Activated CD8-positive, alpha-beta memory T cell treated with anti-CD3 and anti-CD28 coated beads, Interleukin-2, amount 10 ng/mL, durations not matched to agents 7 days and 5 days (primary cell): ENCODE data around the gene DOCK2. TPM values are rescaled to one million over a fixed set of nuclear protein-coding genes. Genes with fewer than 3 reads are reported as not detected.

ENCODE experiments used
- ATAC-seq: fragments of 150-1000 bp; cut with Tn5 transposase; one replicate; pipeline ENCODE4 v1.10.0; 2021; ENCODE audit warnings: moderate library complexity
- CTCF ChIA-PET: fragments of 350-600 bp; sonication (Branson Sonifier 250); formaldehyde crosslinking; loops from one replicate; lab custom pipeline; 2021; ENCODE audit warnings: antibody characterized with exemption; lab: Charles Lee
- DNase-seq: peaks from one replicate; pipeline ENCODE4 v3.0.0-alpha.2; 2020
- H3K27ac Mint-ChIP-seq: one replicate; pipeline ENCODE4 v1.8.0; 2021; ENCODE audit warnings: mild to moderate bottlenecking, mixed read lengths
- H3K27me3 Mint-ChIP-seq: one replicate; pipeline ENCODE4 v1.8.0; 2021; ENCODE audit warnings: mixed read lengths
- H3K36me3 Mint-ChIP-seq: one replicate; pipeline ENCODE4 v1.8.0; 2021; ENCODE audit warnings: mild to moderate bottlenecking, mixed read lengths
- H3K4me1 Mint-ChIP-seq: one replicate; pipeline ENCODE4 v1.8.0; 2021; ENCODE audit warnings: mixed read lengths
- H3K4me3 Mint-ChIP-seq: one replicate; pipeline ENCODE4 v1.8.0; 2021; ENCODE audit warnings: mild to moderate bottlenecking, moderate library complexity, mixed read lengths
- H3K9me3 Mint-ChIP-seq: one replicate; pipeline ENCODE4 v1.8.0; 2022; ENCODE audit warnings: low read depth, mixed read lengths
- total RNA-seq, 2 experiments: library from RNA; stranded (reverse); gene quantifications; one replicate each; pipeline ENCODE4 v1.2.3, GENCODE V29; 2021

The DOCK2 gene
- total RNA-seq, 2 experiments from 2014 or later = 271 to 321 TPM

DNA sequence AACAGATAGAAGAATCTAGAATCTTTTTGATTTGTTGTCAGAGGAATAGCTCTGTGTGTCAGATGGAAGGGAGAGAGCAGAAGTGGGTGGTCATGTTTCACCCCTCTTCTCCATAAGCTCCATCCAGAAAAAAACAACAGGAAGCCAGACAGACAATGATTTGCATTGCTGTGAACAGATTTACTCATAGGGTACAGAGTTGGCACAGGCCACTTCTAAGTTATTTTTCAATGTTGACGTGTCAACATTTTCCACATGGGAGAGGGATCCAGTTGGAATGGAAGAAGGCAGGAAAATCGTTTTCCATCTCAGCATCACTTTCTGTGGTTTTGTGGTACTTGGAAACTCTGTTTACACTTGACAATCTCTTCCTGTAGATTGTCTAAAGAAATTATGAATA is 256.5 kb downstream of the DOCK2 start:
- Mint-ChIP-seq H3K27ac (no peak overlapping the region), H3K36me3 (peaks cover 12% of the 10 kb centered on the region), H3K4me3 (no peak overlapping the region), H3K4me1 (no peaks in the 10 kb centered on the region), H3K9me3 (no peaks in the 10 kb centered on the region), H3K27me3 (no peaks in the 10 kb centered on the region)
- no peak for DNase-seq
- CTCF ChIA-PET = no interaction called here
- ATAC-seq = no peak

GRCh38 chr5:169895926-169896325 is 258.9 kb downstream of the DOCK2 start:
- no peaks in the 10 kb centered on the region for H3K27me3 Mint-ChIP-seq
- no peak overlapping the region for H3K4me3 Mint-ChIP-seq
- CTCF ChIA-PET = no interaction called here
- no peak overlapping the region for H3K27ac Mint-ChIP-seq
- ATAC-seq (no peak), DNase-seq (no peak)
- peaks cover 28% of the 10 kb centered on the region for H3K36me3 Mint-ChIP-seq
- H3K9me3 Mint-ChIP-seq = no peaks in the 10 kb centered on the region
- peaks cover 2% of the 10 kb centered on the region for H3K4me1 Mint-ChIP-seq

DNA sequence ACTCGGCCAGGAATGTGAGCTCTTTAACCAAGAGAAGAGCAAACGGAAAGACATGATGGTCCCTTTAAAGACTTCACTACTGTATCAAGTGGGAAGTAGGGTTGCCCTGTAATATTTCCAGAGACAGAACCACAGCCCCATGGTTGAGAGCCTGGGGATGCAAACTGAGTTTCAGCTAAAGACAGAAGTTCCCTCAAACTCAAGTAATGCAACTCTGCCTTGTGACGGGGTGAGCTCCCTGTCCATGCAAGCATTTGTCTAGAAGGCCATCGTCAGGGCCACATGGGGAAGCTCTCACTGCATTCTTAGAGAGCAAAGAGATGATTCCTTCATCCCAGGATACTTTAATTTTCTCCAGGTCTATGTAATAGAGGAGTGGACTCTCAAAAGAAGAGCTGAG is 260.4 kb downstream of the DOCK2 start:
- CTCF ChIA-PET = interaction anchor here (0.6 to 1.2 kb wide), 2 partner anchors 9 to 1258 kb away, joined by 3 read pairs; no protein-coding TSS in a partner anchor
- Mint-ChIP-seq H3K4me3 (no peak overlapping the region), H3K4me1 (peaks cover 13% of the 10 kb centered on the region), H3K9me3 (no peaks in the 10 kb centered on the region), H3K27ac (no peak overlapping the region), H3K36me3 (peaks cover 34% of the 10 kb centered on the region), H3K27me3 (no peaks in the 10 kb centered on the region)
- ATAC-seq (no peak), DNase-seq (no peak)

DNA sequence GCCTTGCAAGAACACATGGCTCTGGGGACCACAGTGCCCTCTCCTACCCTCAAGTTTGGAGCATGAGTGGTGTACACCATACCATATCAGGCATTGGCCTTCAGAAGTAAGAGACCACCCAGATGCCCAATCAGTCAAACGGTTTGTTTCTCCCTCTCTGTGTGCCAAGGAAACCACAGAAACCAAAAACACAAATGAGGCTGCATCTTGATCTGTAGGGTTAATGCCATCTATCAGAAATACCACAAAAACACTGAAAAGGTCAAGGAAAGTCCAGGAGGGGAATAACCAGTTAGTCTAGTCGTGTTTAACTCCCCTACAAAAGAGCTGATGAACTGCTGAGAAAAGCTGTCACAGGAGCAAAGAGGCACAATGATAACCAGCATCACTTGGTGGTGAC is 264.8 kb downstream of the DOCK2 start:
- CTCF ChIA-PET = no interaction called here
- peaks cover 13% of the 10 kb centered on the region for H3K4me1 Mint-ChIP-seq
- H3K9me3 Mint-ChIP-seq = no peaks in the 10 kb centered on the region
- no peaks in the 10 kb centered on the region for H3K27me3 Mint-ChIP-seq
- peaks cover 23% of the 10 kb centered on the region for H3K36me3 Mint-ChIP-seq
- H3K4me3 Mint-ChIP-seq = no peak overlapping the region
- ATAC-seq (no peak), DNase-seq (no peak)
- no peak overlapping the region for H3K27ac Mint-ChIP-seq

DNA sequence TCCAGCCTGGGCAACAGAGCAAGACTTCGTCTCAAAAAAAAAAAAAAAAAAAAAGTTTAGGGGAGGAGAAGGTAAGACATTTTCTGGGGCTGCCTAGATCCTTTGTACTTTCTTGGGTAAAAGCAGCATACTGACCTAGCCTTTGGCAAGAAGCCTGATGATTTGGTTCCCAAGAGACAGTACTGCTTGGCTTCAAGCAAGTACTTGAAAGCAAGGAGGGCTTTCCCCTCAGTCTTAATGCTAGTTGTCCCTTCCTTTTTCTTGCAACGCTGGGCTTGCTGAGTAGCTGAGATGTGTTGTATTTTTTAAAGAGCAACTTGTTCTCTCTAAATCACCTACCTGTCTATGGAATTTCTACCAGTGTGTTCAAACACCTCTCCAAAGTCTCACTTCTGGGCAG is 267.0 kb downstream of the DOCK2 start:
- CTCF ChIA-PET = no interaction called here
- H3K4me3 Mint-ChIP-seq = no peak overlapping the region
- no peaks in the 10 kb centered on the region for H3K9me3 Mint-ChIP-seq
- ATAC-seq = no peak
- H3K4me1 Mint-ChIP-seq = peaks cover 13% of the 10 kb centered on the region
- no peak for DNase-seq
- H3K36me3 Mint-ChIP-seq = peaks cover 17% of the 10 kb centered on the region
- no peak overlapping the region for H3K27ac Mint-ChIP-seq
- H3K27me3 Mint-ChIP-seq = no peaks in the 10 kb centered on the region

DNA sequence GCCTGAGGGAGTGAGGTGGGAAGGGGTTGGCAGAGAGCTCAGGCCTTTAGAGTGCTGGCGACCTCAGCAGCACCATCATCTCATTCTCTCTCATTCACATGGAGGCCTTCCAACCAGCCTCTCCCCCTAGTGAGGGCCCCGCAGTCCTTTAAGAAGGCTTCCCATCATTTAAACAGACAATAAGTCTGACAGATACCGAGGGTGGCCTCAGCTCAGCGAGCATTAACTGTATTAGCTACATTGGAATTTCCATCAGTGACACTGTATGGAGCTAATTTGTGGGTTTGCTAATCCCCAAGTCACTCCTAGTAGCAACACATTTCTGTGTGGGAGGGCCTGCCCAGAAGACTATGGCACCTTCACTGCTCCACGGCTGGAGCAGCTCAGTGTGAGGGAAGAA is 267.4 kb downstream of the DOCK2 start:
- H3K9me3 Mint-ChIP-seq = no peaks in the 10 kb centered on the region
- ATAC-seq (no peak), DNase-seq (no peak)
- H3K36me3 Mint-ChIP-seq = peaks cover 14% of the 10 kb centered on the region
- H3K4me3 Mint-ChIP-seq = no peak overlapping the region
- no peaks in the 10 kb centered on the region for H3K27me3 Mint-ChIP-seq
- peaks cover 13% of the 10 kb centered on the region for H3K4me1 Mint-ChIP-seq
- CTCF ChIA-PET = no interaction called here
- H3K27ac Mint-ChIP-seq = no peak overlapping the region

DNA sequence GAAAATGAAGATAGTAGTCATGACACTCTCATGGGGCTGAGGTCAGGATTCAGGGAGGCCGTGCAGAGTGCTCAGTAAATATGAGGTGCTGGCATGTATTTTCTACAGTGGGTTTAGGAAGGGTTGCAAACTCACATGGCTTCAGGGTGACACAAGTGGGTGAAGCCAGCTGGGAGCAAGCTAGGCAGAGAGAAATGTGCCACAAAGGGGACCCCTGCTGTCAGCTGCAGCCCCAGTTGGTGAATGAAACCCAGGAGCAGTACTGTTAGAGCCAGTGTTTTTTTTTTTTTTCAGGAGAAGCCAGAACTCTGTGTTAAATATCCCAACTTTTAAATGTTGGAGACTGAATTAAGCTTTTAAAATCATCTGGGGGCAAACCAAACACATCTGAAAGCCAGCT is 267.9 kb downstream of the DOCK2 start:
- Mint-ChIP-seq H3K9me3 (no peaks in the 10 kb centered on the region), H3K27ac (no peak overlapping the region), H3K4me1 (peaks cover 13% of the 10 kb centered on the region), H3K27me3 (no peaks in the 10 kb centered on the region), H3K36me3 (peaks cover 9% of the 10 kb centered on the region), H3K4me3 (no peak overlapping the region)
- DNase-seq = no peak
- CTCF ChIA-PET = no interaction called here
- no peak for ATAC-seq

GRCh38 chr5:169906745-169907649 is 269.9 kb downstream of the DOCK2 start:
- H3K36me3 Mint-ChIP-seq = no peaks in the 10 kb centered on the region

DNA sequence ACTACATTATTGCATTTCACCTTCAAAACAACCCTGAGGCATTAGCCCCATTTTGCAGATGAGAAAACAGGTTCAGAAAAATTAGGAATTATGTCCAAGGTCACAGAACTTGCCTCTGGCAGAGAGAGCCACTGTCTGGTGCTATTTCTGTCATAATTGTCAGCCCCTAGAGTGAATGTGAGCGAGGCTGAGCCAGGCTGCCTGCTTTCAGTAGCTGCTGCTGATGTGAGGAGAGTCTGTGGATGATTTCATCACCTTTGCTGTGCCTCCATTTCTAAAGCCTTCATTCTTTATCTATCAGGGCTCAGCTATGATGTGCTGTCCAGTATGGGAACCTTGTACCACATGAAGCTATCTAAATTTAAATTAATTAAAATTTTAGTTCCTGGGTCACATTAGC is 271.8 kb downstream of the DOCK2 start:
- DNase-seq = no peak
- no peaks in the 10 kb centered on the region for H3K36me3 Mint-ChIP-seq
- no peaks in the 10 kb centered on the region for H3K4me1 Mint-ChIP-seq
- ATAC-seq = no peak
- CTCF ChIA-PET = no interaction called here
- H3K27ac Mint-ChIP-seq = no peak overlapping the region
- no peaks in the 10 kb centered on the region for H3K27me3 Mint-ChIP-seq
- no peaks in the 10 kb centered on the region for H3K9me3 Mint-ChIP-seq
- H3K4me3 Mint-ChIP-seq = no peak overlapping the region

More at GRCh38 chr5:169906745-169907649, 269.9 kb downstream of the DOCK2 start:
- Mint-ChIP-seq H3K4me3 (no peak overlapping the region), H3K4me1 (peaks cover 1% of the 10 kb centered on the region), H3K27me3 (no peaks in the 10 kb centered on the region), H3K9me3 (no peaks in the 10 kb centered on the region), H3K27ac (no peak overlapping the region)
- CTCF ChIA-PET = interaction anchor here (0.8 kb wide), 1 partner anchor 10 kb away, joined by 3 read pairs; no protein-coding TSS in a partner anchor
- DNase-seq = no peak
- ATAC-seq = no peak

GRCh38 chr5:169909945-169910344 is 272.9 kb downstream of the DOCK2 start:
- Mint-ChIP-seq H3K4me1 (no peaks in the 10 kb centered on the region), H3K27ac (no peak overlapping the region), H3K27me3 (no peaks in the 10 kb centered on the region), H3K36me3 (peaks cover 2% of the 10 kb centered on the region), H3K9me3 (no peaks in the 10 kb centered on the region), H3K4me3 (no peak overlapping the region)
- DNase-seq (no peak), ATAC-seq (no peak)
- CTCF ChIA-PET = no interaction called here

DNA sequence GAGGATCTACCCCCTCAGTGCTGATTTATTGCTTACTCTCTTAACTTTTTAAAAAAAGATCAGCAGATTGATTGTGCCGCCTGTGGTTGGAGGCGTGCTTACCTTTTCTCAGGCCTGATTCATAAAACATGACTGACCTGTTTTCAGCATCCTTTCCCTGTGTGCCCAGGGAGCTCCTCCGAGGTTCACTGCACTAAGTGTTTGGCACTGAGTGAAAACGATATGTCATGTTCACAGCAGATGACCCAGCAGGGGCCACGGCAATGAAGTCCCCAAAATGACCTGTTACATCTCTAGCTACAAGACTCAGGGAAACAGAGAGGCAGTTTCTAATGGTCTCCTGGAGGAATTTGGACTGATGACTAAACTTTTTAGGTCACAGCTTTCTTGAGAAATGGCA is 273.3 kb downstream of the DOCK2 start:
- CTCF ChIA-PET = no interaction called here
- ATAC-seq (no peak), DNase-seq (no peak)
- Mint-ChIP-seq H3K27me3 (no peaks in the 10 kb centered on the region), H3K4me3 (no peak overlapping the region), H3K4me1 (no peaks in the 10 kb centered on the region), H3K36me3 (peaks cover 4% of the 10 kb centered on the region), H3K9me3 (no peaks in the 10 kb centered on the region), H3K27ac (no peak overlapping the region)

DNA sequence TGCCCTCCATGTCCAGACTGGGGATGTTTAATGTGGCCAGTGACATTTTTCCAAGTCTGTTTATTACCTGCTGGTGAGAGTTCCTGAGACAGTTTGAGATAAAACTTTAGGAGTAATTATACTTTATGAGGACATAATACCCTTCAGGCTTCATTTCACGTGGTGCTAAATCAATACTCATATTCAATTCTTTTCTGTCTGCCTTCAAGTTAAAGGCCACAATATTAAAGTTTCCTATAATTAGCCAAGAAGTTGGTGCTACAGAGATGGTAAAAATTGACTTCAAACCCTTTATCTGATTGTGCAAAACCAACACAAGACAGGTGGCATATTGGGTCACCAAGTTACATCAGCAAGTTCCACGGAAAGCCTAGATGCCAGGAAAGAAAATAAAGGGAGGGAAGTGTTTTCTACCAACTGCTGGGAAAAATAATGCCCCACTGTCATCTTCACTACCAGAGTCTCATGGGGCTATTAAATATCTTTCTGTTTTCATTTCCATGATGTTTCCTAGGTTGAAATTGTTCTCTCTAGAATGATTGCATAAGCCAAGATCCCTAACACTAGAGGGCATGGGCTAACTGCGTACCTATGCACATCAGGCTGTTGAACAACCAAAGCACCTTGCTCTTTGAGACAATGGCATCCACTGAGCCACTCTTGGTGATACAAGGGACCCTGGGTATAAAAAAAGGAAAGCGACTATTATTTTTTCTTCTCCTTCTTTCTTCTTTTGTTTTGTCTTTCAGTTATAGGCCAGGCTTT is 274.6 kb downstream of the DOCK2 start:
- Mint-ChIP-seq H3K27ac (no peak overlapping the region), H3K36me3 (peaks cover 7% of the 10 kb centered on the region), H3K4me3 (no peak overlapping the region), H3K9me3 (no peaks in the 10 kb centered on the region), H3K4me1 (no peaks in the 10 kb centered on the region), H3K27me3 (no peaks in the 10 kb centered on the region)
- CTCF ChIA-PET = no interaction called here
- ATAC-seq (no peak), DNase-seq (no peak)

DNA sequence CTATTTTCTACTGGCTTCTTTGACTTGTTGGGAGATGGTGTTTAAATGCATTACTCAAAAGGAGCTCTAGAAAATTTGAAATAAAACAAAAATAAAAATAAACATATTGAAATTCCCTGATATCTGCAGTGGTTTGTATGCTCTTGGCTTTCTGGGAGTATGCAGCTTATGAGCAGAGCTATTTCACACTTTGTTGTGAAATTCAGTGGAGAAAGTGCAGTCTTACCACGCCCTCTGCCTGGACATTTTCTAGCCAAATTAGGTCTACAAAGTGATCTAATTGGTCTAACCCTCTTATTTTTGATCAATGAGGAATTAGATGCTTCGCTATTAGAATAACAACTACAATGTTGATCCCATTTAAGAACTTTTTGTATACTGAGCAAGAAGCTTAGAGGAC is 276.4 kb downstream of the DOCK2 start:
- Mint-ChIP-seq H3K4me1 (no peaks in the 10 kb centered on the region), H3K36me3 (peaks cover 8% of the 10 kb centered on the region), H3K27me3 (no peaks in the 10 kb centered on the region), H3K4me3 (no peak overlapping the region), H3K9me3 (no peaks in the 10 kb centered on the region), H3K27ac (no peak overlapping the region)
- CTCF ChIA-PET = no interaction called here
- ATAC-seq = no peak
- DNase-seq = no peak

GRCh38 chr5:169914766-169915165 is 277.7 kb downstream of the DOCK2 start:
- DNase-seq = no peak
- Mint-ChIP-seq H3K4me3 (no peak overlapping the region), H3K27ac (no peak overlapping the region), H3K9me3 (no peaks in the 10 kb centered on the region), H3K36me3 (peaks cover 8% of the 10 kb centered on the region), H3K27me3 (no peaks in the 10 kb centered on the region), H3K4me1 (no peaks in the 10 kb centered on the region)
- CTCF ChIA-PET = no interaction called here
- ATAC-seq = no peak
